ENCODE results near the gene ZNF57.

- TF ChIP-seq CTCF (conservative IDR thresholded peaks at IDR 0.05; ENCODE audit: low read depth, low read length) (peak; percentile 66), EZH2 (IDR thresholded peaks at IDR 0.05; ENCODE audit: low read length, unreplicated experiment) (no peak)
Observed at GRCh38 chr19:2887391-2887914, 13.3 kb upstream of the ZNF57 start.
